SU-DHL-6 (cell line): ENCODE results near the gene AGBL5.

Experiments
- H2AFZ ChIP-seq: fragments of 200-600 bp; sonication (generic); 2 replicates; pipeline ENCODE4 v1.6.1; 2014; ENCODE audit warnings: low read depth, mild to moderate bottlenecking, moderate library complexity, mixed read lengths, antibody characterized with exemption, low read length; ENCODE audit not compliant: severe bottlenecking
- H3F3A ChIP-seq: fragments of 200-600 bp; shearing (Covaris generic); 2 replicates; pipeline ENCODE4 v1.6.0; 2016; ENCODE audit warnings: antibody characterized with exemption, mild to moderate bottlenecking; ENCODE audit not compliant: insufficient read depth
- H3K27ac ChIP-seq: fragments of 200-600 bp; sonication (generic); 2 replicates; pipeline ENCODE4 v1.5.1; 2016; ENCODE audit warnings: low read depth, mild to moderate bottlenecking, low read length, moderate library complexity, mixed read lengths
- H3K27me3 ChIP-seq: fragments of 200-600 bp; sonication (generic), shearing (Covaris generic); 2 replicates; pipeline ENCODE4 v1.6.0; 2014; ENCODE audit warnings: mild to moderate bottlenecking, low read length
- H3K36me3 ChIP-seq: fragments of 200-600 bp; sonication (generic); 2 replicates; pipeline ENCODE4 v1.6.1; 2014; ENCODE audit warnings: mild to moderate bottlenecking, low read length, mixed read lengths
- H3K4me2 ChIP-seq: fragments of 300-600, 200-600 bp; shearing (Covaris generic), sonication (generic); 2 replicates; pipeline ENCODE4 v1.6.0; 2014; ENCODE audit warnings: low read length, low read depth, mild to moderate bottlenecking; ENCODE audit not compliant: poor library complexity, severe bottlenecking
- H3K4me3 ChIP-seq: fragments of 200-600 bp; sonication (generic); 2 replicates; pipeline ENCODE4 v1.5.1; 2014; ENCODE audit warnings: antibody characterized with exemption, low read length, mild to moderate bottlenecking, mixed read lengths; ENCODE audit not compliant: insufficient read depth, poor library complexity, severe bottlenecking
- H3K79me2 ChIP-seq: fragments of 200-600 bp; sonication (generic); 2 replicates; pipeline ENCODE4 v1.6.1; 2014; ENCODE audit warnings: mild to moderate bottlenecking, low read length, moderate library complexity; ENCODE audit not compliant: insufficient read depth
- H3K9ac ChIP-seq: fragments of 200-600 bp; sonication (generic); 2 replicates; pipeline ENCODE4 v1.7.0; 2014; ENCODE audit warnings: mild to moderate bottlenecking, low read length
- H3K9me2 ChIP-seq: fragments of 200-600 bp; sonication (generic); replicated peaks from 2 replicates; pipeline ENCODE4 v1.6.1; 2014; ENCODE audit warnings: low read length; ENCODE audit not compliant: insufficient read depth
- H3K9me3 ChIP-seq: fragments of 200-600 bp; sonication (generic); 2 replicates; pipeline ENCODE4 v1.6.1; 2014; ENCODE audit warnings: low read length, mixed read lengths; ENCODE audit not compliant: insufficient read depth
- H4K20me1 ChIP-seq: fragments of 200-600 bp; sonication (generic); 2 replicates; pipeline ENCODE4 v1.6.1; 2014; ENCODE audit warnings: low read depth, mild to moderate bottlenecking, antibody characterized with exemption, low read length, moderate library complexity, mixed read lengths
- EZH2phosphoT487 ChIP-seq: fragments of 200-600 bp; sonication (generic), shearing (Covaris generic); conservative IDR thresholded peaks from 2 replicates; pipeline ENCODE4 v1.6.1; 2018; ENCODE audit warnings: mild to moderate bottlenecking, antibody characterized with exemption, low read length, moderate library complexity, mixed read lengths
- TF ChIP-seq, protein P1 (sequence below): fragments of 200-600 bp; sonication (generic); IDR thresholded peaks from one replicate; pipeline ENCODE4 v1.5.1; 2017; ENCODE audit warnings: antibody characterized with exemption, mild to moderate bottlenecking, low read length, moderate library complexity; ENCODE audit not compliant: insufficient read depth, poor library complexity, severe bottlenecking

AGBL5 gene

DNA sequence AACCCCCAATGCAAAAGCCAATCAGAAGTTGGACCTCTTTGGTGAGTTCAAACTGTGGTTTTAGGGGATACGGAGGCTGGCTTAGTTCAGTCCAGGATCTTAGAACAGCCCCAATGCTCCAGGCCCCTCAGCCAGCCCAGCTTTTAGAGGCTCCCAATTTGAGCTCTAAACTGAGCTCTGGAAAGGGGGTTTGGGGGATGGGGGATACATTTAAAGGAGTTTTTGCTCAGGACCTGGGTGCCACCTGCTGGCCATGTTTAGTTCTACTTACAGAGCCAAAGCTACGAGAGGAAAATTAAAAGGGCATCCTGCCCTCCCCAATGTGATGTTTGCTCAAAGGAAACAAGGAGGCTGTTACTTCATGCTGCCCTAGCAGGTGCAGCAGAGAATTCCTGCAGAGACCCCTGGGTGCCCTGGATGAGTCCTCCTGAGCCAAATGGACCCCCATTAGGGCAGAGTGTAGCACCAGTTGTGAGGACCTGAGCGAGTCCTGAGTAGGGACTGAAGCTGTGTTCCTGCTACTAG lies 34.6 kb upstream of the AGBL5 start:
- Histone ChIP-seq H3K27ac (no peak overlapping the region), H2AFZ (no peak overlapping the region), H3K4me2 (no peak overlapping the region), H3K9me3 (no peaks in the 10 kb centered on the region), H4K20me1 (no peaks in the 10 kb centered on the region), H3K27me3 (0 out of 2 replicates have a peak, but pooled peaks cover 3% of the 10 kb centered on the region), H3K36me3 (no peaks in the 10 kb centered on the region), H3K4me3 (no peak overlapping the region), H3K79me2 (no peaks in the 10 kb centered on the region), H3K9me2 (no peaks in the 10 kb centered on the region), H3F3A (no peaks in the 10 kb centered on the region), H3K9ac (no peak overlapping the region)
- TF ChIP-seq EZH2phosphoT487: no peak
- TF ChIP-seq, protein P1, sequence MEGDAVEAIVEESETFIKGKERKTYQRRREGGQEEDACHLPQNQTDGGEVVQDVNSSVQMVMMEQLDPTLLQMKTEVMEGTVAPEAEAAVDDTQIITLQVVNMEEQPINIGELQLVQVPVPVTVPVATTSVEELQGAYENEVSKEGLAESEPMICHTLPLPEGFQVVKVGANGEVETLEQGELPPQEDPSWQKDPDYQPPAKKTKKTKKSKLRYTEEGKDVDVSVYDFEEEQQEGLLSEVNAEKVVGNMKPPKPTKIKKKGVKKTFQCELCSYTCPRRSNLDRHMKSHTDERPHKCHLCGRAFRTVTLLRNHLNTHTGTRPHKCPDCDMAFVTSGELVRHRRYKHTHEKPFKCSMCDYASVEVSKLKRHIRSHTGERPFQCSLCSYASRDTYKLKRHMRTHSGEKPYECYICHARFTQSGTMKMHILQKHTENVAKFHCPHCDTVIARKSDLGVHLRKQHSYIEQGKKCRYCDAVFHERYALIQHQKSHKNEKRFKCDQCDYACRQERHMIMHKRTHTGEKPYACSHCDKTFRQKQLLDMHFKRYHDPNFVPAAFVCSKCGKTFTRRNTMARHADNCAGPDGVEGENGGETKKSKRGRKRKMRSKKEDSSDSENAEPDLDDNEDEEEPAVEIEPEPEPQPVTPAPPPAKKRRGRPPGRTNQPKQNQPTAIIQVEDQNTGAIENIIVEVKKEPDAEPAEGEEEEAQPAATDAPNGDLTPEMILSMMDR: peak; percentile 70

DNA sequence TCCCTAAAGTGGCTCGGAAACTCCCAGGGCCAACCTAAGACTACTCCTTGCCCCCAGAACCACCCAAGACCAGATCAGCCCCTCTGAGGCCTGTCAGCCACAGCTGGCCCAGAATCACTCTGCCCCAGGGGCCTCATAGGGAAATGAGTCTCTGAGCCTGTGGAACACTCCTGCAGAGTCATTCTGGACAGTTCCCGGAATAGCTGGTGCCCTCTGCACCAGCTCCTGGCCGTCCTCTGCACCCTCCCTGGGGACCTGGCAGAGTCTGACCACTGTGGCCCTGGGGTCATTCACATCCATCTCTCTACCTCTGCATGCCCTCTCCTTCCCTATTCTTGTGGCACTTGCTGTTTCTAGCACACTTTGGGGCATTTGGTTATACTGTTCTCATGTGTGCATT lies 33.3 kb upstream of the AGBL5 start:
- Histone ChIP-seq H3F3A (no peaks in the 10 kb centered on the region), H3K79me2 (no peaks in the 10 kb centered on the region)

DNA sequence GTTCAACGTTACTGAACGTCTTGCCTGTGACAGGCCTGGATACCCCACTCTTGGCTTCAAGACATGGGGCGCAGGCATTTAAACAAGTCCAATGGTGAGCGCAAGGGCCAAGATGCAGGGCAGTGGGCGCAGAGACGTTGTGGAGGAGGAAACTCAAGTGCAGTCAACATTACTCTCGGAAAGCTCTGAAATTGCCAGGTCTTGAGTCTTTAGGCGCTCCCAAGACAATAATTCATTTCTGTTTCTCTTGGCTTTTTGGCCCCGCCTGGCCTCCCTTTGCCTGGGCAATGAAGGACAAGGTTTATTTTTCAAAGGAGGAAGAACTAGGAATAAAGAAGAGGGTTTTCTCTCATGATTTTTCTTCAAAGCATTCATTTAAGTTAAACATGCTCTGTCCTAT lies 32.0 kb upstream of the AGBL5 start:
- TF ChIP-seq EZH2phosphoT487: no peak
- TF ChIP-seq, protein P1: no peak
- Histone ChIP-seq H3K79me2 (no peaks in the 10 kb centered on the region), H3F3A (no peaks in the 10 kb centered on the region), H3K9me3 (no peaks in the 10 kb centered on the region), H3K27me3 (0 out of 2 replicates have a peak, but pooled peaks cover 3% of the 10 kb centered on the region), H3K9ac (no peak overlapping the region), H3K4me3 (no peak overlapping the region), H2AFZ (no peak overlapping the region), H3K4me2 (no peak overlapping the region), H3K9me2 (no peaks in the 10 kb centered on the region), H4K20me1 (no peaks in the 10 kb centered on the region), H3K27ac (no peak overlapping the region), H3K36me3 (no peaks in the 10 kb centered on the region)

More for the DNA sequence above, 33.3 kb upstream of the AGBL5 start:
- Histone ChIP-seq H3K9me2 (no peaks in the 10 kb centered on the region), H3K27ac (no peak overlapping the region), H3K4me3 (no peak overlapping the region), H3K4me2 (no peak overlapping the region), H2AFZ (no peak overlapping the region), H4K20me1 (no peaks in the 10 kb centered on the region), H3K9ac (no peak overlapping the region), H3K27me3 (0 out of 2 replicates have a peak, but pooled peaks cover 3% of the 10 kb centered on the region), H3K36me3 (no peaks in the 10 kb centered on the region), H3K9me3 (no peaks in the 10 kb centered on the region)
- TF ChIP-seq EZH2phosphoT487: no peak
- TF ChIP-seq, protein P1: no peak
